IPS-NIHi11 (cell line): Measurements from ENCODE around the gene ECEL1.
A peak's percentile ranks its signal among the peaks of the same experiment; 100 is the strongest.

Experiments
- DNase-seq: peaks from one replicate; pipeline ENCODE4 v3.0.0; 2012; ENCODE audit warnings: mixed read lengths, low spot score

ECEL1 gene

DNA sequence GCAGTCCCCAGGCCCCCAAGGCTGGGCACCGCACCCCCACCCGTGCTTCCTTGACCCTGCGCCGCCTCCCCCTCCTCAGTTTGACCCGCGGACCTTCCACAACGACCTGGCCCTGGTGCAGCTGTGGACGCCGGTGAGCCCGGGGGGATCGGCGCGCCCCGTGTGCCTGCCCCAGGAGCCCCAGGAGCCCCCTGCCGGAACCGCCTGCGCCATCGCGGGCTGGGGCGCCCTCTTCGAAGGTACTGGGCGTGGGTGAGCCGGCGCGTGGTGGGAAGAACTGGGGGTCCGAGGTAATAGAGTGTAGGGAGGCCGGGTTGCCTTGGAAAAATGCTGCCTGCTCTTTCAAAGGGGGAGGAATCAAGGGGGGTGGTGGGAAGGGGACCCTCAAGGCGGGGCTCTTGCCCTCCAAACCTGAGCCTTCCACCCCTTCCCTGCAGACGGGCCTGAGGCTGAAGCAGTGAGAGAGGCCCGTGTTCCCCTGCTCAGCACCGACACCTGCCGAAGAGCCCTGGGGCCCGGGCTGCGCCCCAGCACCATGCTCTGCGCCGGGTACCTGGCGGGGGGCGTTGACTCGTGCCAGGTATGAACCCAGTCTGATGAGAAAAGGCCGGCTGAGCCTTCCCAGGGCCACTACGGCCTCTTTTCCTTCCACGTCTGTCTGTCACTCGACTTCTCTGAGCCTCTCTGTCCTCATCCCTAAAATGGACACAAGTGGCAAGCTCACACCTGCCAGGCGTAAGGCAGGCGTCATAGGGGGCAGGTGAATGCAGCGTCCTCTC is 35.2 kb upstream of the ECEL1 start:
- DNase-seq = no peak

DNA sequence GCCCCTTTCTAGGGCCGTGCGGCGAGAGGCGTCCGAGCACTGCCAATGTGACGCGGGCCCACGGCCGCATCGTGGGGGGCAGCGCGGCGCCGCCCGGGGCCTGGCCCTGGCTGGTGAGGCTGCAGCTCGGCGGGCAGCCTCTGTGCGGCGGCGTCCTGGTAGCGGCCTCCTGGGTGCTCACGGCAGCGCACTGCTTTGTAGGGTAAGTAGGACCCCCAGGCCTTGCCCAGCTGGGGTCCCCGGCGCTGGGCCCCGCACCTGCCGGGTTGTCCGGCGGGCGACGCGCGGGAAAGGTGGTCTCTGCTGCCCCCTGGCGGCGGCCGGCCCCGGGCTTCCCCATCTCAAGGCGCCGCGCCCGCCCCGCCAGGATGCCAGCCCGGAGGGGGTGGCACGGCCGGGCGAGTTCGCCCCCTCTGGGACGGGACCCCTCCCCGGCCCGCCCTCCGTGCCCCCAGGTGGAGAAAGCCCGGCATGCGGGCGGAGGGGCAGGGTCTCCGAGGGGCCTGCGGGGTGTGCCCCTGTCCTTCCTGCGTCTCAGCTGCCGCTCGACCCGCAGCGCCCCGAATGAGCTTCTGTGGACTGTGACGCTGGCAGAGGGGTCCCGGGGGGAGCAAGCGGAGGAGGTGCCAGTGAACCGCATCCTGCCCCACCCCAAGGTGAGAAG is 34.5 kb upstream of the ECEL1 start:
- DNase-seq = peak; percentile 95

DNA sequence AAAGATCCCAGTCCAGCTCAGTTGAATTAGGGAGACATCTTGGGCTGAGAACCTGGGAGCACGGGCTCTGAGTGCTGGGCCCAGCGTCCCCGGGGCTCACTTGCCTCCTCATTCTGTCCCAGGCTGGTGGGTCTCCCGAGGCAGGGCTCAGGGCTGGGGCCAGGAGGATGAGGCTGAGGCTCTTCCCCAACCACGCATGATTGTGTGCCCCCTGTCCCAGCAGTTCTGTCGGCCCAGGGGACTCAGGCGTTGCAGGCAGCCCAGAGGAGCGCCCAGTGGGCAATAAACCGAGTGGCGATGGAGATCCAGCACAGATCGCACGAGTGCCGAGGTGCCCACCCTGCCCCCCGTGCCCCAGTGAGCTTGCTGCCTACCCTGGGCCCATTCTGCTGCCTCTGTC is 33.5 kb upstream of the ECEL1 start:
- DNase-seq = no peak

- no peak for DNase-seq
Measured at GRCh38 chr2:232520489-232520888, 32.9 kb upstream of the ECEL1 start.

- no peak for DNase-seq
Measured at GRCh38 chr2:232519581-232520438, 32.2 kb upstream of the ECEL1 start, which contains the start of gene PRSS56. Gene PRSS56, plus strand, starts transcription at chr2:232520388. Its CDS starts 211 bp downstream, at chr2:232520599.

- no peak for DNase-seq
Measured at GRCh38 chr2:232518844-232519243, 31.2 kb upstream of the ECEL1 start.

GRCh38 chr2:232516551-232516950 is 28.9 kb upstream of the ECEL1 start:
- DNase-seq = no peak

GRCh38 chr2:232515639-232516038 is 28.0 kb upstream of the ECEL1 start:
- no peak for DNase-seq

- no peak for DNase-seq
Measured at GRCh38 chr2:232513353-232513752, 25.7 kb upstream of the ECEL1 start.

DNA sequence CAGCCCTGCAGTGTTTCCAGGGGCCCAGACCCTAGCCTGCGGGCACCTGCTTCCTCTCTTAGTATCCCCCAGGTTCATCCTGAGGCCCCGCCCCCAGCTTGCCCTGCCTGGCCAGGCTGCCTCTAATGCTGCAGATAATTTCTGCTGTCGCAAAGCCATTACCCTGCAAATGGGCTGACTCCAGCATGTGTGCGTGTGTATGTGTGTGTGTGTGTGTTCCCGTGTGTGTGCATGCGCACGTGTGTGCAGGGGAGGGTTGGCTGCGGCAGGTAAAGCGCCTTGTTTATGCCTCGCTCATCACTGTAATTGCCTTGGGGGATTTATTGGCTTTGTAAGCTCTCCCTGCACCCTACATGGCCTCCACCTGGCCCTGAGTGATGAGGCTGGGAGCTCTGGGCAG is 25.0 kb upstream of the ECEL1 start:
- DNase-seq = no peak

DNA sequence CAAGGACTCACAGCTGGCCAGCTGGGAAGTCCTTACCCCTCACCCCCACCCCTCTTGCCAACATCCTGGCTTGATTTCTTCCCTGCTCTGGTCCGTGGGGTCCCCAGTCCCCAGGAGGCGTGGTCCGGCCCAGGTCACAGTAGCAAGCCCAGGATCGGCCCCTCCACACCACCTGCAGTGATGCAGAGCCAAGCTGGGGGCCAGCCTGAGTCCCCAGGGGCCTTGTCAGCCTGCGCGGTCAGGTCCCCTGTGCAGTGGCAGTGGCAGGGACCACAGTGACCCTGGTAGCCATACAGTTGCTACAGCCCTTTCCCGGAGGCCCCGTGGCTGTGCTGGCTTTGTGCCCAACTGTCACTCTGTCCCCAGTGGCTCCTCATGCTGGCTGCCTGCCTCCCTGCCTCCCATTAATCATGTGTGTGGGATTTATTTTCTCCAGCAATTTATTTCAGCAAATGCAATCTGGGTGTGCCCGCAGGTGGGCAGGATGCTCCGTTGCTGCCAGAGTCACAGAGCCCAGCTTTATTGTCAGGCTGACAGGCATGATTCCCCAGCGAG is 23.8 kb upstream of the ECEL1 start:
- no peak for DNase-seq

DNA sequence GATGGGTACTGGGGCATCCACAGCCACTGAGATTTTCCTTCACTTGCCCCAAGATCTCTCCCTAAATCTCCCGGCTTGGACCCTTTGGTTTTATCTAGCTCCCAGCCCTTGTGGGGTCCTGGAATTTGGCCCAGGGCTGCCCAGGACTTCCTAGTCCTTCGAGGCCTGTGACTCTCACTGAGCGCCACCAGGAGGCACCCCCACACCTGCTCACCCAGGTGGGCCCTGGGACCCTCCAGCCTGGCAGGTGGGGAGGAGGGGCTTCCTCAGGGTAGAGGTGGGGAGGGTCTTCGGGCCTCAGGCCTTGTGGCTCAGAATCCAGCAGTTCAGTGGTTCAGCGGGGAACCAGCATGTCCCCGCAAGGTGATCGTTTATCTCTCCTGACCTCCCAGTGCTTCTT is 20.6 kb upstream of the ECEL1 start:
- no peak for DNase-seq

GRCh38 chr2:232506709-232507108 is 19.1 kb upstream of the ECEL1 start:
- DNase-seq = no peak

- DNase-seq = no peak
Measured at GRCh38 chr2:232505856-232506255, 18.2 kb upstream of the ECEL1 start.

GRCh38 chr2:232504438-232504837 is 16.8 kb upstream of the ECEL1 start:
- DNase-seq = no peak

DNA sequence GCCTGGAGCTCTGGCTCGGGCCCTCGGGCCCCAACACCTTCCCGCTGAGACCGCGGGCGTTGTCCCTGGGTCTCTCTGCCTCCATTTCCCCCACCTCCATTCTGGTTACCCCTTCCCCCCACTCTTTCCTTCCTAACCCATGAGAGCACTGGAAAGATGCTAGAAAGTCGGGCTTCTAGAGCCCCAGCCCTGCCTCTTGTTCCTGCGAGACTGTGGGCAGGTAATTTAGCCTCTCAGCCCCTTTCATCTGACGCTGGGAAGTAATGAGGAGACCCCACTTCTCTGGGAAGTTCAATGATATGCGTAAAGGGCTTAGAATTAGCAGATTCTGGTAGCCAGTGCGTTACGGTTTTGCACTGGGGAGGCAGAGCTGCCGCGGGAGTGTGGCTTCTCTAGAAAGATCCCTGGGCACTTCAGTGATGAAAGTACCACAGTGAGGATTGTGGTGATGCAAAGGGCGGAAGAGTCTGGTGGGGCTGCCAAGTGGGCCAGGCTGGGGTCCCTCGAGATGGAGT is 16.2 kb upstream of the ECEL1 start:
- DNase-seq = no peak

- peak; percentile 83 for DNase-seq
Measured at GRCh38 chr2:232502911-232503808, 15.5 kb upstream of the ECEL1 start.

GRCh38 chr2:232502511-232502910 is 14.9 kb upstream of the ECEL1 start:
- DNase-seq = no peak

DNA sequence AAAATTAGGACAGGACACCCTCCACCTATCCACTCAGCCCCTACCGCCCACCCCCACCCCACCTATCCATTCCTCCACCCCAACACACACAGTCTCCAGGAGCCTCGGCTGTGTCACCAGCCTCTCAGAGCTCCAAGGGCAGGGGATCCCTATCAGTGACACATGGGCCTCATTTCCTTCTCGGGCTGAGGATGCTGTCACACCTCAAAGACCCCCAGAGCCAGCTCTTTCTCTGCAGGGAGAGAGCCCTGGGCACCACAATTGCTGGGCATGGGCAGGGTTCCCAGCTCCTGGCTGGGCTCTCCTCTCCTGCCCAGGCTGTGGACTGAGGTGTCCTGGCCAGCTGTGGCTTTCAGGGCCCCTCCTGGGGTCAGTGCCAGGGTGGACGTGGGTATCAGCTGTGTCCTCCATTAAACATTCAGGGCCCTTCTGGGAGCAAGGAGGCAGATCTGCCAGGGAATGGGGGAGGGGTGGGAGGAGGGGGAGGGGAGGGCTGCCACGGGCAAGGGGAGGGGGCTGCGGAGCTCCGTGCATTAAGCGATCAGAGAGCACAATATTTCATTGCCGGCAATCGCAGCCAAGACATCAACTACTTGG is 14.3 kb upstream of the ECEL1 start:
- DNase-seq = no peak

GRCh38 chr2:232501331-232501771 is 13.7 kb upstream of the ECEL1 start:
- no peak for DNase-seq

- no peak for DNase-seq
Measured at GRCh38 chr2:232498452-232498851, 10.8 kb upstream of the ECEL1 start.
